Measurements from ENCODE around the gene WDR59.

DNA sequence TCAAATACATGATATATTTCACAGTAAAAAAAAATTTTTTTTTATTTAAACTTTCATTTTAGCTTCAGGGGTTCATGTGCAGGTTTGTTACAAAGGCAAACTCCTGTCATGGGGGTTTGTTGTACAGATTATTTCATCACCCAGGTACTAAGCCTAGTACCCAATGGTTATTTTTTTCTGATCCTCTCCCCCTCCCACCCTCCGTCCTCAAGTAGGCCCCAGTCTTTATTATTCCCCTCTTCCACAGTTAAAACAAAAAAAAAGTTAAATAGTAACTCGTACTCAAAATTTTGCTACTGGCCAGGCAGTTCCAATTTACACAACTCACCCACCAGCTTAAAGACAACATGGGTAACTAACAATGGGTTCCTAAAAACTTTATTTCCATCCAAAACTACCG lies 63.9 kb downstream of the WDR59 start:
- TF ChIP-seq CTCF (IDR thresholded peaks at IDR 0.05), result no peak
- no peak for TF ChIP-seq POLR2A (IDR thresholded peaks at IDR 0.05)

All from heart left ventricle (tissue), 13 donors.